SH-SY5Y (cell line): ENCODE results near the gene SLC25A13.
A peak's percentile ranks its signal among the peaks of the same experiment; 100 is the strongest.

Experiments
- GATA2 ChIP-seq: IDR thresholded peaks from 2 replicates; pipeline ENCODE4 v1.6.1; 2011; ENCODE audit warnings: mild to moderate bottlenecking, low read depth, low read length
- GATA3 ChIP-seq: IDR thresholded peaks from 2 replicates; pipeline ENCODE4 v1.6.1; 2011; ENCODE audit warnings: low read depth, mild to moderate bottlenecking, low read length, moderate library complexity

Gene SLC25A13

GRCh38 chr7:96084881-96085553 lies 236.9 kb downstream of the SLC25A13 start:
- TF ChIP-seq GATA2: no peak
- TF ChIP-seq GATA3: no peak

- TF ChIP-seq GATA2 (no peak), GATA3 (no peak)
Measured at GRCh38 chr7:96080027-96080426, 241.9 kb downstream of the SLC25A13 start.

DNA sequence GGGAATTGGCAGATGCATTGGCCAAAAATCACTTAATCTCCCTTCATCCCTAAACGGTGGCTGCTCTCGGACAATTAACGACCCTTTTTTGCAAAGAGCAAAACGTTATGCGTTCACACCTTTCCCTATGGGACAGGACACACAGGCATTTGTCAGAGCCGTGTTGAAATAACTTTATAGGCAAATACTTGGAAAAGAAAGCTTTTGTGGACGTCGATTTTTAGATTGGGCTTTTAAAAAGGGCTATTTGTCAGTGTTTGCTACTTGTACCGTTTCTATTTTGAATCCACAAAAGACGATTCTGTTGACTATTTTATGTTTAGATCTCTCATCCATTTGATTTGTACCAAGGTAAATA lies 245.6 kb downstream of the SLC25A13 start:
- TF ChIP-seq GATA2 (no peak), GATA3 (no peak)

- no peak for TF ChIP-seq GATA2
- no peak for TF ChIP-seq GATA3
Measured at GRCh38 chr7:96075510-96076349, 246.2 kb downstream of the SLC25A13 start.

- TF ChIP-seq GATA3: no peak
- peak; percentile 16; the same call in 1 of the 2 replicates for TF ChIP-seq GATA2
Measured at GRCh38 chr7:96074871-96075270, 247.0 kb downstream of the SLC25A13 start.
